ENCODE results near the gene MFGE8.

- no peak for TF ChIP-seq CTCF (conservative IDR thresholded peaks at IDR 0.05)
- no peak for TF ChIP-seq EZH2 (IDR thresholded peaks at IDR 0.05; ENCODE audit: low read depth)
These were observed 24.5 kb downstream of the MFGE8 start for GRCh38 chr15:88888719-88889118.

Data from PC-9 (cell line).